Thyroid gland (tissue), 4 donors: ENCODE results near the gene CEP83.

ENCODE experiments used
- CTCF ChIP-seq, 6 experiments: fragments of 200-600 bp in 3 of 6; fragments of 450-650 bp in 3 of 6; sonication (generic) in 3 of 6; IDR thresholded peaks; one replicate each; pipeline ENCODE4 v1.5.1; 2016 to 2019; ENCODE audit warnings: antibody characterized with exemption in 6 of 6, mild to moderate bottlenecking in 2 of 6, inconsistent platforms in 1 of 6, moderate library complexity in 1 of 6
- POLR2A ChIP-seq, 2 donors: fragments of 450-650 bp; IDR thresholded peaks; one replicate each; pipeline ENCODE4 v1.6.1; 2017; ENCODE audit warnings: antibody characterized with exemption in 2 of 2, mild to moderate bottlenecking in 2 of 2, moderate library complexity in 1 of 2

GRCh38 chr12:94318181-94318580, 141.5 kb downstream of the CEP83 start:
- TF ChIP-seq CTCF (IDR thresholded peaks at IDR 0.05) (no peak), POLR2A (IDR thresholded peaks at IDR 0.05) (no peak)
